Spleen (tissue), 11 donors: ENCODE data around the gene SNX12. TPM values are rescaled to one million over a fixed set of nuclear protein-coding genes. Genes with fewer than 3 reads are reported as not detected.

Experiments
- DNase-seq: peaks from one replicate; pipeline ENCODE4 v3.0.0-alpha.2; 2020
- H3K27ac ChIP-seq, 8 donors: fragments of 200-600 bp; sonication (generic) in 7 of 8; 1 replicate in 4 of 8; 2 replicates in 4 of 8; pipeline versions ENCODE4 v1.5.0 to v1.8.0; 2016 to 2021; ENCODE audit warnings: inconsistent platforms in 4 of 8, mild to moderate bottlenecking in 4 of 8, moderate library complexity in 1 of 8
- H3K27me3 ChIP-seq, 7 donors: fragments of 200-600 bp; sonication (generic) in 6 of 7; replicated peaks in 1 of 7; 1 replicate in 4 of 7; 2 replicates in 3 of 7; pipeline versions ENCODE4 v1.5.0 to v1.8.0; 2016 to 2021; ENCODE audit warnings: inconsistent platforms in 3 of 7, mild to moderate bottlenecking in 1 of 7
- H3K36me3 ChIP-seq, 6 donors: fragments of 200-600 bp; sonication (generic) in 5 of 6; 1 replicate in 4 of 6; 2 replicates in 2 of 6; pipeline versions ENCODE4 v1.5.0 to v1.8.0; 2016 to 2021; ENCODE audit warnings: inconsistent platforms in 2 of 6
- H3K4me1 ChIP-seq, 6 donors: fragments of 200-600 bp; sonication (generic) in 5 of 6; 1 replicate in 3 of 6; 2 replicates in 3 of 6; pipeline versions ENCODE4 v1.5.0 to v1.8.0; 2016 to 2021; ENCODE audit warnings: inconsistent platforms in 3 of 6
- H3K4me3 ChIP-seq, 8 donors: fragments of 200-600 bp; sonication (generic) in 7 of 8; 1 replicate in 4 of 8; 2 replicates in 4 of 8; pipeline versions ENCODE4 v1.5.0 to v1.8.0; 2016 to 2021; ENCODE audit warnings: inconsistent platforms in 4 of 8, mild to moderate bottlenecking in 4 of 8, moderate library complexity in 2 of 8
- H3K9me3 ChIP-seq, 8 donors: fragments of 200-600 bp; sonication (generic) in 7 of 8; 1 replicate in 4 of 8; 2 replicates in 4 of 8; pipeline versions ENCODE4 v1.5.0 to v1.8.0; 2016 to 2021; ENCODE audit warnings: inconsistent platforms in 4 of 8
- POLR2A ChIP-seq, 3 donors: fragments of 450-650 bp; IDR thresholded peaks; one replicate each; pipeline ENCODE4 v1.5.1; 2017; ENCODE audit warnings: antibody characterized with exemption in 3 of 3, mild to moderate bottlenecking in 1 of 3
- POLR2AphosphoS5 ChIP-seq, 3 donors: sonication (generic); formaldehyde crosslinking; IDR thresholded peaks; one replicate each; pipeline ENCODE4 v1.5.1; 2017; ENCODE audit warnings: antibody characterized with exemption in 3 of 3
- WGBS, 5 donors: extraction: QIAGEN DNeasy Blood & Tissue Kit in 3 of 5; methylation state at CpG; one replicate each; pipeline versions ENCODE4 v1.1.5 to v1.1.7; 2013 to 2018; 5-methylcytosine and 5-hydroxymethylcytosine counted together
- intact Hi-C: fragments of 100-400 bp; cut with DNase I; formaldehyde crosslinking; loops from one replicate; pipeline ENCODE4 v1.15.0; 2023; ENCODE audit warnings: low total_unique reads
- polyA plus RNA-seq, 3 donors: library from polyadenylated mRNA; stranded (reverse); fragments of 200-250 nt; gene quantifications; one replicate each; pipeline ENCODE4 v1.2.1, GENCODE V29; 2013
- total RNA-seq, 7 donors: library from RNA; depleted of rRNA in 3 of 7; stranded (reverse); fragments of >200 nt in 3 of 7; fragmentation: NEBNext Ultra II Directional in 4 of 7; extraction: Animal tissue kit (Norgen Biotek cat#: 25700) in 4 of 7; gene quantifications; one replicate each; pipeline versions ENCODE4 v1.1.0 to v1.2.1, GENCODE V29; 2016 to 2021
- TF ChIP-seq, protein P1 (sequence below), 11 experiments: fragments of 200-600 bp in 7 of 11; fragments of 450-650 bp in 4 of 11; sonication (generic) in 4 of 11; IDR thresholded peaks in 8 of 11; conservative IDR thresholded peaks in 3 of 11; 1 replicate in 7 of 11; 2 replicates in 4 of 11; pipeline versions ENCODE4 v1.4.0 to v1.8.0; 2016 to 2021; ENCODE audit warnings: antibody characterized with exemption in 11 of 11, inconsistent platforms in 4 of 11, mild to moderate bottlenecking in 1 of 11
- donor health status: healthy with polysubstance abuse.
- donor health status: DM: no; HTN: no; CAD: no; lungs with moderate emphysema.
- donor health status: DM: no; HTN: no; CAD: no.
- donor health status: Bipolar disorder and iron deficiency.
- donor health status: healthy.
- donor health status: DM: no; HTN: no; CAD: no.
- donor health status: DM: yes; HTN: yes; CAD: no.

The SNX12 gene
- total and polyA plus RNA-seq, 10 donors: 11.7 to 47.6 (median 39.6) TPM

DNA sequence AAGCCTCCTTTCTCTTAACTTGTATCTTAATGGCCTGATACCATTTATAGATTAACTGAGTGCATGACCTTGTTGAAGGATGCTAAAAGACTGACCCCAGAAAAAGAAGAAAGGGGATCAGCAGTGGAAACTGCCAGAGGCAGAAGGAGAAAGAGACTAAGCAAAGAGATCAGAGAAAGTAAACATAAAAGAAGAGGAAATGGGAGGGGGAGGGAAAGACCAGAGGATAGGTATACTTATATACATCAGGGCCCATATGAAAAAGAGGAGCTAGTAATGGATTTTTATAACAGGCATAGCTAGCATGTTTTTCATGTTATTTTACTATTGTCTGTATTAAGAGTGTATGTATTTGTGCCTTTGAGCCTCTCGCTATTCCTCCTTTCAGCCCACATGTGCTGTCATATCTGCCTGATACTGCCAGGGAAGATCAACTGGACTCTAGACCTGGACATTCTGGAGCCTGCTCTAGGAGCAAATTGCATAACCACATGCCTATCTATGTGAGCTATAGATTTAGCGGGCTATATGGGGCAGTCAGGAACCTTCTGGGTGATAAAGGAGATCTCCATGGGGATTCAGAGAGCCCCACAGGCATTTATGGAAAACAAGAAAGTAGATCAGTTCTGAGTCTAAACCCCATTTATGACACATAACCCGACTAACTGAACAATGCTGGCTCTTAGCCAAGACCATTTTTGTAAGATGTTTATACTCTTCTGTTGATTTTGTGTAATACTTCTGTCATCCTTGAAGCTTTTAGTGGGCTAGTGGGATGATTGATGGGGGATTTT is 13.4 kb upstream of the SNX12 start:
- intact Hi-C loops: no loop called here
- Histone ChIP-seq H3K4me3 (no peak overlapping the region), H3K4me1 (no peaks in the 10 kb centered on the region), H3K27me3 (peaks cover 0 to 4% (median 0%) of the 10 kb centered on the region in 7 donors), H3K36me3 (no peaks in the 10 kb centered on the region), H3K9me3 (no peaks in the 10 kb centered on the region), H3K27ac (no peak overlapping the region)
- TF ChIP-seq, protein P1, sequence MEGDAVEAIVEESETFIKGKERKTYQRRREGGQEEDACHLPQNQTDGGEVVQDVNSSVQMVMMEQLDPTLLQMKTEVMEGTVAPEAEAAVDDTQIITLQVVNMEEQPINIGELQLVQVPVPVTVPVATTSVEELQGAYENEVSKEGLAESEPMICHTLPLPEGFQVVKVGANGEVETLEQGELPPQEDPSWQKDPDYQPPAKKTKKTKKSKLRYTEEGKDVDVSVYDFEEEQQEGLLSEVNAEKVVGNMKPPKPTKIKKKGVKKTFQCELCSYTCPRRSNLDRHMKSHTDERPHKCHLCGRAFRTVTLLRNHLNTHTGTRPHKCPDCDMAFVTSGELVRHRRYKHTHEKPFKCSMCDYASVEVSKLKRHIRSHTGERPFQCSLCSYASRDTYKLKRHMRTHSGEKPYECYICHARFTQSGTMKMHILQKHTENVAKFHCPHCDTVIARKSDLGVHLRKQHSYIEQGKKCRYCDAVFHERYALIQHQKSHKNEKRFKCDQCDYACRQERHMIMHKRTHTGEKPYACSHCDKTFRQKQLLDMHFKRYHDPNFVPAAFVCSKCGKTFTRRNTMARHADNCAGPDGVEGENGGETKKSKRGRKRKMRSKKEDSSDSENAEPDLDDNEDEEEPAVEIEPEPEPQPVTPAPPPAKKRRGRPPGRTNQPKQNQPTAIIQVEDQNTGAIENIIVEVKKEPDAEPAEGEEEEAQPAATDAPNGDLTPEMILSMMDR (IDR thresholded peaks at IDR 0.05 in 8 of 11, conservative IDR thresholded peaks at IDR 0.05 in 3 of 11): no peak
- TF ChIP-seq POLR2AphosphoS5 (IDR thresholded peaks at IDR 0.05) (no peak), POLR2A (IDR thresholded peaks at IDR 0.05) (no peak)
- DNase-seq: no peak
- 55 to 82% (median 60%) methylated on average over 3 of the region's 3 CpGs for WGBS, 5 donors

DNA sequence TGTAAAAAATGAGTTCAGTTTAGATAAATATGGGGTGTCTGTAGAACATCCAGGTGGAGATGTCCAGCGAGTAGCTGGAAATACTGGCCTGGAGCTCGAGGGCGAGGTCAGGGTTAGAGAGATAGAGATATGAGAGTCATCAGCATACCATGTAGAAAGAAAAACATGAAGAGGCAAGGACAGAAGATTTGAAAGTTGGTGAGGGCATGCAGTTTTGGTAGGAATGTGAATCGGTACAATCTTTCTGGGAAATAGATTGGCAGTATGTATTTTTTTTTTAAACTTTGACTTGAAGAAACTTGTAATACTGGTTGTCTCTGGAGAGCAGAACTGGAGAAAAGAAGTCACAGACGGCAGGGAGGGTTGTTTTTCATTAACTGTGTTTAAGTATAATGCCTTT is 2.4 kb upstream of the SNX12 start:
- Histone ChIP-seq H3K36me3 (peaks cover 0 to 4% (median 0%) of the 10 kb centered on the region in 6 donors), H3K27ac (no peak overlapping the region), H3K4me1 (peaks cover 0 to 22% (median 10%) of the 10 kb centered on the region in 6 donors), H3K4me3 (no peak overlapping the region), H3K27me3 (peaks cover 0 to 3% (median 0%) of the 10 kb centered on the region in 7 donors), H3K9me3 (no peaks in the 10 kb centered on the region)
- no peak for DNase-seq
- intact Hi-C loops: no loop called here
- 65 to 93% (median 86%) methylated on average over 5 of the region's 5 CpGs for WGBS, 5 donors
- no peak for TF ChIP-seq POLR2AphosphoS5 (IDR thresholded peaks at IDR 0.05)
- TF ChIP-seq POLR2A (IDR thresholded peaks at IDR 0.05): no peak
- TF ChIP-seq, protein P1 (IDR thresholded peaks at IDR 0.05 in 8 of 11, conservative IDR thresholded peaks at IDR 0.05 in 3 of 11): no peak

DNA sequence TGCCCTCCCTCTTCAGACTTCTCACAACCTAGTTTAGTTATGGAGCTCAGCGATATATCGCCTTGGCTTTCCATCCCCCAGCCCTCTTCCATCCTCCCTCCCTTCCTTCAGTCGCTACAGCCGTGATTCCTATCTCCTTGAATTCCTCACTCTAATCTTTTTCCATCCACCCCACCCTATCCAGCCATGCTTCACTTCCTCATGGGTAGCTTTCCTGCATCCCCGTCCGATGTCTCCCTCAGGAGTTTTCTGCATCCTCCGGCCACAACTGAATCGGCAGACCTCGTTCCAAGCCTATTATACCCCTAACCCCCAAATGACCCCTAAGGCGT is 456 bp downstream of the SNX12 start:
- WGBS, 5 donors: 1 to 36% (median 8%) methylated on average over 10 of the region's 10 CpGs
- H3K27ac ChIP-seq: peak overlapping the region; percentile 72 to 93 (median 88)
- intact Hi-C loops: no loop called here

DNA sequence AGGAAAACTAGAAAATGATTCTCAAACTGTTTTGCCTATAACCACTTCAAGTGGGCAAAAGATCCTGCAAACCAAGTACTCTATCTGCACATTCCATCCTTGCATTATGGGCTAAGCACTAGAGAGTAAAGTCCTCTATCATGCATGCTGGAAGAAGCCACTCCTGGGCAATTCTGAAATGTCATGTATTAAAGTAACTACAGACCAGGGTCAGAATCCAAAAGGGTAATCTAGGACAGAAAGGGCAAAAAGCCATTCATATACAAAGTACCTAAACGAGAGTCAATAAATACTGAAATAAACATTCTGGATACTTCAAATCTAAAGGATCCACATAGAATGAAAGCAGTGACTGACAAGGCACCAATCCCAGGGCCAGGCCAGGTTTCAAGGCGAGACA is 1.0 kb downstream of the SNX12 start:
- intact Hi-C loops: no loop called here
- DNase-seq: no peak
- peak overlapping the region in 7 of 8 donors; percentile 40 to 82 (median 57) for H3K4me3 ChIP-seq
- H3K9me3 ChIP-seq: no peaks in the 10 kb centered on the region
- H3K36me3 ChIP-seq: peaks cover 0 to 16% (median 2%) of the 10 kb centered on the region in 6 donors
- peak overlapping the region in 7 of 8 donors; percentile 81 to 93 (median 88) for H3K27ac ChIP-seq
- TF ChIP-seq POLR2A (IDR thresholded peaks at IDR 0.05) (no peak), POLR2AphosphoS5 (IDR thresholded peaks at IDR 0.05) (no peak)
- TF ChIP-seq, protein P1 (IDR thresholded peaks at IDR 0.05 in 8 of 11, conservative IDR thresholded peaks at IDR 0.05 in 3 of 11): no peak
- H3K4me1 ChIP-seq: peaks cover 0 to 22% (median 10%) of the 10 kb centered on the region in 6 donors
- H3K27me3 ChIP-seq: no peaks in the 10 kb centered on the region
- 12 to 43% (median 26%) methylated on average over 2 of the region's 2 CpGs for WGBS, 5 donors

More for the DNA sequence above, 456 bp downstream of the SNX12 start:
- DNase-seq: no peak
- H3K36me3 ChIP-seq: peaks cover 0 to 10% (median 0%) of the 10 kb centered on the region in 6 donors
- peaks cover 0 to 22% (median 10%) of the 10 kb centered on the region in 6 donors for H3K4me1 ChIP-seq
- no peaks in the 10 kb centered on the region for H3K9me3 ChIP-seq
- no peaks in the 10 kb centered on the region for H3K27me3 ChIP-seq
- H3K4me3 ChIP-seq: peak overlapping the region; percentile 40 to 82 (median 55)
- TF ChIP-seq POLR2A (IDR thresholded peaks at IDR 0.05): no peak
- TF ChIP-seq, protein P1 (IDR thresholded peaks at IDR 0.05 in 8 of 11, conservative IDR thresholded peaks at IDR 0.05 in 3 of 11): no peak
- no peak for TF ChIP-seq POLR2AphosphoS5 (IDR thresholded peaks at IDR 0.05)
